Loucy (cell line): ENCODE results near the gene MGAT4C.

Experiments used
- EZH2phosphoT487 ChIP-seq: fragments of 200-600 bp; IDR thresholded peaks from 2 replicates; pipeline ENCODE4 v1.6.1; 2018; ENCODE audit warnings: antibody characterized with exemption, mild to moderate bottlenecking, moderate library complexity, borderline replicate concordance
- TF ChIP-seq, protein P1 (sequence below): fragments of 200-600 bp; sonication (generic); conservative IDR thresholded peaks from 2 replicates; pipeline ENCODE4 v1.5.1; 2014; ENCODE audit warnings: mild to moderate bottlenecking, antibody characterized with exemption, low read length

DNA sequence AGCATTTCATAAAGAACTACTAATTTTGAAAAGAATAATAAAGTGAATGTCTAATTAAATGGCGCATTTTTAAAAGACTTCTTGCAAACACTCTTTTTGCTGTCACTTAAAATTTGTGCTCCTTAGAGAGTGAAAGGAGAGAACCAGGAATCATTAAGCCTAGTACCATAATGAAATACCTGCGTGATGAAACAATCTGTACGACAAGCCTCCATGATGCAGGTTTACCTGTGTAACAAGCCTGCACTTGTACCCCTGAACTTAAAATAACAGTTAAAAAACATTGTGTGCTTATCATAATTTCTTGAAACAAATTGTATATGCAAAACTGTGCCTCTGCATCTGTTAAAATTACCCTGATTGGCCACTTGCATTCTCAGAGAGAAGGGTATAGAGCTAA is 108.1 kb downstream of the MGAT4C start:
- TF ChIP-seq, protein P1, sequence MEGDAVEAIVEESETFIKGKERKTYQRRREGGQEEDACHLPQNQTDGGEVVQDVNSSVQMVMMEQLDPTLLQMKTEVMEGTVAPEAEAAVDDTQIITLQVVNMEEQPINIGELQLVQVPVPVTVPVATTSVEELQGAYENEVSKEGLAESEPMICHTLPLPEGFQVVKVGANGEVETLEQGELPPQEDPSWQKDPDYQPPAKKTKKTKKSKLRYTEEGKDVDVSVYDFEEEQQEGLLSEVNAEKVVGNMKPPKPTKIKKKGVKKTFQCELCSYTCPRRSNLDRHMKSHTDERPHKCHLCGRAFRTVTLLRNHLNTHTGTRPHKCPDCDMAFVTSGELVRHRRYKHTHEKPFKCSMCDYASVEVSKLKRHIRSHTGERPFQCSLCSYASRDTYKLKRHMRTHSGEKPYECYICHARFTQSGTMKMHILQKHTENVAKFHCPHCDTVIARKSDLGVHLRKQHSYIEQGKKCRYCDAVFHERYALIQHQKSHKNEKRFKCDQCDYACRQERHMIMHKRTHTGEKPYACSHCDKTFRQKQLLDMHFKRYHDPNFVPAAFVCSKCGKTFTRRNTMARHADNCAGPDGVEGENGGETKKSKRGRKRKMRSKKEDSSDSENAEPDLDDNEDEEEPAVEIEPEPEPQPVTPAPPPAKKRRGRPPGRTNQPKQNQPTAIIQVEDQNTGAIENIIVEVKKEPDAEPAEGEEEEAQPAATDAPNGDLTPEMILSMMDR = no peak
- TF ChIP-seq EZH2phosphoT487 = no peak
